ENCODE results near the gene CFTR.

CFTR gene

GRCh38 chr7:117596134-117596533, 116.3 kb downstream of the CFTR start:
- TF ChIP-seq, protein P1, sequence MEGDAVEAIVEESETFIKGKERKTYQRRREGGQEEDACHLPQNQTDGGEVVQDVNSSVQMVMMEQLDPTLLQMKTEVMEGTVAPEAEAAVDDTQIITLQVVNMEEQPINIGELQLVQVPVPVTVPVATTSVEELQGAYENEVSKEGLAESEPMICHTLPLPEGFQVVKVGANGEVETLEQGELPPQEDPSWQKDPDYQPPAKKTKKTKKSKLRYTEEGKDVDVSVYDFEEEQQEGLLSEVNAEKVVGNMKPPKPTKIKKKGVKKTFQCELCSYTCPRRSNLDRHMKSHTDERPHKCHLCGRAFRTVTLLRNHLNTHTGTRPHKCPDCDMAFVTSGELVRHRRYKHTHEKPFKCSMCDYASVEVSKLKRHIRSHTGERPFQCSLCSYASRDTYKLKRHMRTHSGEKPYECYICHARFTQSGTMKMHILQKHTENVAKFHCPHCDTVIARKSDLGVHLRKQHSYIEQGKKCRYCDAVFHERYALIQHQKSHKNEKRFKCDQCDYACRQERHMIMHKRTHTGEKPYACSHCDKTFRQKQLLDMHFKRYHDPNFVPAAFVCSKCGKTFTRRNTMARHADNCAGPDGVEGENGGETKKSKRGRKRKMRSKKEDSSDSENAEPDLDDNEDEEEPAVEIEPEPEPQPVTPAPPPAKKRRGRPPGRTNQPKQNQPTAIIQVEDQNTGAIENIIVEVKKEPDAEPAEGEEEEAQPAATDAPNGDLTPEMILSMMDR (conservative IDR thresholded peaks at IDR 0.05; ENCODE audit: low read length): no peak
- DNase-seq (ENCODE audit: low read depth): no peak

GRCh38 chr7:117597755-117598154, 117.9 kb downstream of the CFTR start:
- no peak for DNase-seq (ENCODE audit: low read depth)
- TF ChIP-seq, protein P1 (conservative IDR thresholded peaks at IDR 0.05; ENCODE audit: low read length): no peak
- no peak overlapping the region for H3K4me3 ChIP-seq (ENCODE audit: low read length)

More at GRCh38 chr7:117596134-117596533, 116.3 kb downstream of the CFTR start:
- H3K4me3 ChIP-seq (ENCODE audit: low read length): no peak overlapping the region

- no peak overlapping the region for H3K4me3 ChIP-seq (ENCODE audit: low read length)
- TF ChIP-seq, protein P1 (conservative IDR thresholded peaks at IDR 0.05; ENCODE audit: low read length): no peak
- DNase-seq (ENCODE audit: low read depth): no peak
These were observed 121.1 kb downstream of the CFTR start for GRCh38 chr7:117600911-117601310.

DNA sequence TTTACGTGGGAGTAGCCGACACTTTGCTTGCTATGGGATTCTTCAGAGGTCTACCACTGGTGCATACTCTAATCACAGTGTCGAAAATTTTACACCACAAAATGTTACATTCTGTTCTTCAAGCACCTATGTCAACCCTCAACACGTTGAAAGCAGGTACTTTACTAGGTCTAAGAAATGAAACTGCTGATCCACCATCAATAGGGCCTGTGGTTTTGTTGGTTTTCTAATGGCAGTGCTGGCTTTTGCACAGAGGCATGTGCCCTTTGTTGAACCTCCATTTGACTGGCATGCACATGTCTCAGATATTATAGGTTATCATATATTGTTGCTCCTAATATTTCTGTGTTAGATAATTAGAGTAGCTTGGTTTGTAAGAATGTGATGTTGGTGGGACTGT, 123.8 kb downstream of the CFTR start:
- TF ChIP-seq, protein P1 (conservative IDR thresholded peaks at IDR 0.05; ENCODE audit: low read length): no peak
- no peak for DNase-seq (ENCODE audit: low read depth)
- H3K4me3 ChIP-seq (ENCODE audit: low read length): no peak overlapping the region

GRCh38 chr7:117605712-117606111, 125.9 kb downstream of the CFTR start:
- no peak overlapping the region for H3K4me3 ChIP-seq (ENCODE audit: low read length)
- TF ChIP-seq, protein P1 (conservative IDR thresholded peaks at IDR 0.05; ENCODE audit: low read length): no peak
- no peak for DNase-seq (ENCODE audit: low read depth)

GRCh38 chr7:117606132-117606531, 126.3 kb downstream of the CFTR start:
- TF ChIP-seq, protein P1 (conservative IDR thresholded peaks at IDR 0.05; ENCODE audit: low read length): no peak
- DNase-seq (ENCODE audit: low read depth): no peak
- no peak overlapping the region for H3K4me3 ChIP-seq (ENCODE audit: low read length)

- no peak for DNase-seq (ENCODE audit: low read depth)
- TF ChIP-seq, protein P1 (conservative IDR thresholded peaks at IDR 0.05; ENCODE audit: low read length): no peak
- H3K4me3 ChIP-seq (ENCODE audit: low read length): no peak overlapping the region
These were observed 130.6 kb downstream of the CFTR start for GRCh38 chr7:117610396-117610795.
